DOHH2 (cell line): ENCODE data around the gene CNTN5.

Source experiments
- H3F3A ChIP-seq: fragments of 200-600 bp; sonication (generic), shearing (Covaris generic); 2 replicates; pipeline ENCODE4 v1.6.0; 2016; ENCODE audit warnings: antibody characterized with exemption, mild to moderate bottlenecking; ENCODE audit not compliant: control insufficient read depth, insufficient read depth
- H3K27ac ChIP-seq: fragments of 200-600 bp; sonication (generic); 2 replicates; pipeline ENCODE4 v1.5.1; 2014; ENCODE audit warnings: low read depth, mild to moderate bottlenecking, low read length, moderate library complexity
- H3K27me3 ChIP-seq: fragments of 200-600 bp; sonication (generic); 2 replicates; pipeline ENCODE4 v1.6.1; 2014; ENCODE audit warnings: mild to moderate bottlenecking, low read length, mixed read lengths; ENCODE audit not compliant: control insufficient read depth
- H3K36me3 ChIP-seq: fragments of 200-600 bp; sonication (generic); 2 replicates; pipeline ENCODE4 v1.6.1; 2014; ENCODE audit warnings: mild to moderate bottlenecking, low read length, moderate library complexity, mixed read lengths; ENCODE audit not compliant: control insufficient read depth
- H3K4me1 ChIP-seq: fragments of 200-600 bp; sonication (generic); 2 replicates; pipeline ENCODE4 v1.6.1; 2014; ENCODE audit warnings: mild to moderate bottlenecking, low read length, mixed read lengths; ENCODE audit not compliant: control insufficient read depth
- H3K4me2 ChIP-seq: fragments of 200-600 bp; sonication (generic); 2 replicates; pipeline ENCODE4 v1.6.0; 2014; ENCODE audit warnings: mild to moderate bottlenecking, low read length, moderate library complexity
- H3K4me3 ChIP-seq: fragments of 200-600 bp; sonication (generic); 2 replicates; pipeline ENCODE4 v1.5.1; 2014; ENCODE audit warnings: mild to moderate bottlenecking, low read length, mixed read lengths
- H3K79me2 ChIP-seq: fragments of 200-600 bp; sonication (generic); 2 replicates; pipeline ENCODE4 v1.6.1; 2014; ENCODE audit warnings: mild to moderate bottlenecking, low read length, mixed read lengths; ENCODE audit not compliant: control insufficient read depth
- H3K9me2 ChIP-seq: fragments of 200-600 bp; sonication (generic); replicated peaks from 2 replicates; pipeline ENCODE4 v1.6.1; 2014; ENCODE audit warnings: mild to moderate bottlenecking, low read length, mixed read lengths; ENCODE audit not compliant: control insufficient read depth
- H3K9me3 ChIP-seq: fragments of 200-600 bp; sonication (generic); 2 replicates; pipeline ENCODE4 v1.6.1; 2014; ENCODE audit warnings: antibody characterized with exemption, low read length, mixed read lengths; ENCODE audit not compliant: control insufficient read depth, insufficient read depth
- H4K20me1 ChIP-seq: fragments of 200-600 bp; sonication (generic); 2 replicates; pipeline ENCODE4 v1.6.0; 2014; ENCODE audit warnings: low read depth, mild to moderate bottlenecking, antibody characterized with exemption, low read length, moderate library complexity; ENCODE audit not compliant: control insufficient read depth, insufficient read depth
- EZH2phosphoT487 ChIP-seq: fragments of 200-600 bp; sonication (generic); IDR thresholded peaks from 2 replicates; pipeline ENCODE4 v1.6.1; 2017; ENCODE audit warnings: borderline replicate concordance, mild to moderate bottlenecking, antibody characterized with exemption, low read length, moderate library complexity, mixed read lengths
- TF ChIP-seq, protein P1 (sequence below): fragments of 200-600 bp; sonication (generic); IDR thresholded peaks from one replicate; pipeline ENCODE4 v1.5.1; 2014; ENCODE audit warnings: antibody characterized with exemption, mild to moderate bottlenecking, low read depth, low read length; ENCODE audit not compliant: poor library complexity, severe bottlenecking

CNTN5 gene

DNA sequence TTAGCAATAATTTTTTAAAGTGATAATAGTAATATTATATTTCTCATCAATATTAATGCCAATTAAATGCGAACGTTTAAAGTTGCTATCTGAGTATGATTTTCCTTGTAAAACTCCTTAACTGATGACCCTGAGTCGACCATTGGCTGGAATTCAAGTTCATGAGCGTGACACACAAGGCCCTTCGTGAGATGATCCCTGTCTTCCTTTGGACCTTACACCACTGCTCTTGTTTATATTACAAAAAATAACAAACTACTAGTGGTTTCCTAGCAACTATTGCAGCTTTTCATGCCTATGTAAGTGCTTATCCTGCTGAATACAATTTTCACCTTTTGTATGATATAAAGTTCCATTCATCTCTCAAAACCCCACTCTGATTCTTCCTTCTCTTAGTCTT, 752.9 kb downstream of the CNTN5 start:
- Histone ChIP-seq H3F3A (no peaks in the 10 kb centered on the region), H3K79me2 (no peaks in the 10 kb centered on the region), H3K4me3 (no peak overlapping the region), H3K36me3 (no peaks in the 10 kb centered on the region), H3K27ac (no peak overlapping the region), H4K20me1 (no peaks in the 10 kb centered on the region), H3K4me2 (no peak overlapping the region), H3K4me1 (no peaks in the 10 kb centered on the region), H3K9me2 (no peaks in the 10 kb centered on the region), H3K9me3 (no peaks in the 10 kb centered on the region), H3K27me3 (no peaks in the 10 kb centered on the region)
- TF ChIP-seq EZH2phosphoT487 = no peak
- TF ChIP-seq, protein P1, sequence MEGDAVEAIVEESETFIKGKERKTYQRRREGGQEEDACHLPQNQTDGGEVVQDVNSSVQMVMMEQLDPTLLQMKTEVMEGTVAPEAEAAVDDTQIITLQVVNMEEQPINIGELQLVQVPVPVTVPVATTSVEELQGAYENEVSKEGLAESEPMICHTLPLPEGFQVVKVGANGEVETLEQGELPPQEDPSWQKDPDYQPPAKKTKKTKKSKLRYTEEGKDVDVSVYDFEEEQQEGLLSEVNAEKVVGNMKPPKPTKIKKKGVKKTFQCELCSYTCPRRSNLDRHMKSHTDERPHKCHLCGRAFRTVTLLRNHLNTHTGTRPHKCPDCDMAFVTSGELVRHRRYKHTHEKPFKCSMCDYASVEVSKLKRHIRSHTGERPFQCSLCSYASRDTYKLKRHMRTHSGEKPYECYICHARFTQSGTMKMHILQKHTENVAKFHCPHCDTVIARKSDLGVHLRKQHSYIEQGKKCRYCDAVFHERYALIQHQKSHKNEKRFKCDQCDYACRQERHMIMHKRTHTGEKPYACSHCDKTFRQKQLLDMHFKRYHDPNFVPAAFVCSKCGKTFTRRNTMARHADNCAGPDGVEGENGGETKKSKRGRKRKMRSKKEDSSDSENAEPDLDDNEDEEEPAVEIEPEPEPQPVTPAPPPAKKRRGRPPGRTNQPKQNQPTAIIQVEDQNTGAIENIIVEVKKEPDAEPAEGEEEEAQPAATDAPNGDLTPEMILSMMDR = no peak

DNA sequence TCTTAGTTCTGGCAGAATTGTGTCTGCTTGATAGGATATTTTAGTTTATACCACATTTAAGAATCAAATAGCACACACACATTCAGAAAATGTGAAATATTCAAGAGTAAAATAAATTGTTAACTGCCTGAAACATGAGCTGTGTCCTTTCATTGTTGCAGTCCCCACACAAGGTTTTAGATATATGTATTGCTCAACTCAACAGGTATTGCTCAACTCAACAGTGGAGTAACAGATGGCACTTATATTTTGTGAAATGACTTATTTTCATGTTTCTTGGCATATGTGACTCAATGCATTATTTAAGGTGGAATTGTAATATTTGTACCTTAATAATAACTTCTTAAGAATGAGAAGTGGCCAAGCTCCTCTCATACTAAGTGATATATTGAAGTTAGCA, 760.3 kb downstream of the CNTN5 start:
- H3F3A ChIP-seq = no peaks in the 10 kb centered on the region
- no peaks in the 10 kb centered on the region for H3K9me3 ChIP-seq
- H4K20me1 ChIP-seq = no peaks in the 10 kb centered on the region
- no peak for TF ChIP-seq EZH2phosphoT487
- TF ChIP-seq, protein P1 = no peak
- no peaks in the 10 kb centered on the region for H3K36me3 ChIP-seq
- H3K27ac ChIP-seq = no peak overlapping the region
- no peaks in the 10 kb centered on the region for H3K27me3 ChIP-seq
- no peaks in the 10 kb centered on the region for H3K4me1 ChIP-seq
- no peak overlapping the region for H3K4me3 ChIP-seq
- no peak overlapping the region for H3K4me2 ChIP-seq
- no peaks in the 10 kb centered on the region for H3K79me2 ChIP-seq
- no peaks in the 10 kb centered on the region for H3K9me2 ChIP-seq

DNA sequence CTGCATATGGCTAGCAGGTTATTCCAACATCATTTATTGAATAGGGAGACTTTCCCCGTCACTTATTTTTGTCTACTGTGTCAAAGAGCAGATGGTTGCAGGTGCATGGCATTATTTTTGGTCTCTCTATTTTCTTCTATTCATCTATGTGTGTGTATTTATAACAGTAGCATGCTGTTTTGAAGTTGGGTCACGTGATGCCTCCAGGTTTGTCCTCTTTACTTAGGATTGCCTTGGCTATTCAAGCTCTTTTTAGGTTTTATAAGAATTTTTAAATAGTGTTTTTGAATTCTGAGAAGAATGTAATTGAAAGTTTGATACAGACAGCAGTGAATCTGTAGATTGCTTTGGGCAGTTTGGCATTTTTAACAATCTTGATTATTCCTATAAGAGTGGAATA, 770.6 kb downstream of the CNTN5 start:
- Histone ChIP-seq H3K4me3 (no peak overlapping the region), H3K79me2 (no peaks in the 10 kb centered on the region), H3K27me3 (no peaks in the 10 kb centered on the region), H4K20me1 (no peaks in the 10 kb centered on the region), H3K9me3 (no peaks in the 10 kb centered on the region), H3K36me3 (no peaks in the 10 kb centered on the region), H3F3A (no peaks in the 10 kb centered on the region), H3K4me1 (no peaks in the 10 kb centered on the region), H3K9me2 (no peaks in the 10 kb centered on the region), H3K4me2 (no peak overlapping the region), H3K27ac (no peak overlapping the region)
- TF ChIP-seq, protein P1 = no peak
- TF ChIP-seq EZH2phosphoT487 = no peak

DNA sequence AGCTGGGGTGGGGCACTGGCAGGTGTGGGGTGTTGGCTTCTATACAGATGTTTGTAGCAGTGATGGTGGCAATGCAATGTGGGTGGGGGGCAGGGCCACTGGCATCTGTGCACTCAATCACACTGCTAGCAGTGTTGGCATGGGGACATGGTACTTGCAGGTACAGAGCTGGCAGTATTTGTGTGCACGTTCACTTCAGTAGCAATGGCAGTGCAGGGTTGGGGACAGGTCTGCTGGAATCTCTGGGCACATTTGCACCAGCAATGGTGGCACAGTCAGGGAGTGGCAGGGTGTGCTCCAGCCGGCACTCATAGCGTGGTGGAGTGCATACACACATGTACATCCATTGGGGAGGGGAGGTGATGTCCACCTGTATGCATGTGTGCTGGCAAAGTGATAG, 775.2 kb downstream of the CNTN5 start:
- no peaks in the 10 kb centered on the region for H3K36me3 ChIP-seq
- H3K9me3 ChIP-seq = no peaks in the 10 kb centered on the region
- H3K4me3 ChIP-seq = no peak overlapping the region
- H3K27ac ChIP-seq = no peak overlapping the region
- TF ChIP-seq, protein P1 = no peak
- no peak for TF ChIP-seq EZH2phosphoT487
- H3K27me3 ChIP-seq = no peaks in the 10 kb centered on the region
- no peaks in the 10 kb centered on the region for H4K20me1 ChIP-seq
- no peaks in the 10 kb centered on the region for H3F3A ChIP-seq
- H3K9me2 ChIP-seq = no peaks in the 10 kb centered on the region
- no peak overlapping the region for H3K4me2 ChIP-seq
- H3K79me2 ChIP-seq = no peaks in the 10 kb centered on the region
- no peaks in the 10 kb centered on the region for H3K4me1 ChIP-seq
